GM12878 (cell line): ENCODE data around the gene TGM2. TPM values are rescaled to one million over a fixed set of nuclear protein-coding genes. Genes with fewer than 3 reads are reported as not detected.

Experiments used
- ATAC-seq: fragments of 200-7000 bp; cut with Tn5 transposase; 3 replicates; pipeline ENCODE4 v1.9.1; 2020; ENCODE audit warnings: mild to moderate bottlenecking, moderate library complexity
- BruUV-seq: library from RNA; stranded (reverse); fragments of 400-500 nt; replicated peaks from 2 replicates; lab custom pipeline; 2021; lab: Mats Ljungman, UMichigan
- CTCF ChIA-PET: fragments of 300-600 bp; sonication (Branson Sonifier 250); formaldehyde crosslinking; extraction: SDS; loops from one replicate; lab custom pipeline; 2021; ENCODE audit warnings: inconsistent platforms; lab: Yijun Ruan, JAX
- POLR2A ChIA-PET: fragments of 350-600 bp; formaldehyde crosslinking; extraction: SDS; loops from one replicate; lab custom pipeline; 2021; ENCODE audit warnings: inconsistent platforms; lab: Charles Lee
- RAD21 ChIA-PET: fragments of 300-600 bp; sonication (Branson Sonifier 250); formaldehyde crosslinking; loops from one replicate; lab custom pipeline; 2023; ENCODE audit warnings: antibody characterized with exemption; ENCODE audit not compliant: unreplicated experiment; lab: Charles Lee
- SMC1A ChIA-PET: fragments of 300-600 bp; sonication (Branson Sonifier 250); formaldehyde crosslinking; loops from one replicate; lab custom pipeline; 2023; ENCODE audit not compliant: unreplicated experiment, uncharacterized antibody; lab: Charles Lee
- DNase-seq: peaks from one replicate; pipeline ENCODE4 v3.0.0-alpha.2; 2011; ENCODE audit warnings: low read depth, low spot score
- FAIRE-seq: peaks from 3 replicates; lab custom pipeline; 2011; peaks lifted over from hg19 to GRCh38; lab: Jason Lieb, UNC
- H2AFZ ChIP-seq: 2 replicates; pipeline ENCODE4 v1.6.0; 2011; ENCODE audit warnings: low read depth, low read length, control low read depth; ENCODE audit not compliant: control insufficient read depth
- H3K27ac ChIP-seq: 2 replicates; pipeline ENCODE4 v1.5.1; 2011; ENCODE audit warnings: control low read depth; ENCODE audit not compliant: control insufficient read depth, insufficient read depth
- H3K27me3 ChIP-seq, 2 experiments: replicated peaks in 1 of 2; 2 replicates each; pipeline versions ENCODE4 v1.6.0 to v1.6.1; 2011; ENCODE audit warnings: low read length in 1 of 2; ENCODE audit not compliant: control insufficient read depth in 2 of 2, insufficient read depth in 2 of 2
- H3K36me3 ChIP-seq, 2 experiments: 2 replicates each; pipeline ENCODE4 v1.5.1; 2011; ENCODE audit warnings: low read length in 1 of 2; ENCODE audit not compliant: control insufficient read depth in 2 of 2, insufficient read depth in 2 of 2
- H3K4me1 ChIP-seq: 2 replicates; pipeline ENCODE4 v1.6.1; 2011; ENCODE audit warnings: mild to moderate bottlenecking, low read length, moderate library complexity, mixed read lengths; ENCODE audit not compliant: control insufficient read depth, insufficient read depth
- H3K4me2 ChIP-seq: 2 replicates; pipeline ENCODE4 v1.6.0; 2011; ENCODE audit warnings: control low read depth; ENCODE audit not compliant: control insufficient read depth, insufficient read depth
- H3K4me3 ChIP-seq: fragments of 200-600 bp; sonication (generic); 2 replicates; pipeline ENCODE4 v1.5.1; 2016
- H3K79me2 ChIP-seq: 2 replicates; pipeline ENCODE4 v1.6.0; 2011; ENCODE audit warnings: low read length; ENCODE audit not compliant: control insufficient read depth, insufficient read depth
- H3K9ac ChIP-seq: 2 replicates; pipeline ENCODE4 v1.8.0; 2011; ENCODE audit warnings: low read length, control low read depth, mixed read lengths; ENCODE audit not compliant: control insufficient read depth, insufficient read depth
- H3K9me3 ChIP-seq: replicated peaks from 3 replicates; pipeline ENCODE4 v1.5.1; 2011; ENCODE audit warnings: mild to moderate bottlenecking, low read length; ENCODE audit not compliant: control insufficient read depth, insufficient read depth
- H4K20me1 ChIP-seq: 2 replicates; pipeline ENCODE4 v1.6.0; 2011; ENCODE audit not compliant: control insufficient read depth, insufficient read depth
- CEBPZ ChIP-seq: fragments of 150-350 bp; IDR thresholded peaks from 2 replicates; pipeline ENCODE4 v1.6.1; 2016; ENCODE audit warnings: low read depth, low read length
- EED ChIP-seq: sonication (generic); IDR thresholded peaks from 2 replicates; pipeline ENCODE4 v1.6.1; 2016; ENCODE audit warnings: antibody characterized with exemption, low read depth
- IKZF2 ChIP-seq, 2 experiments: fragments of 450-650 bp; IDR thresholded peaks; 2 replicates each; pipeline ENCODE4 v1.6.1; 2017; ENCODE audit warnings: mild to moderate bottlenecking in 2 of 2, moderate library complexity in 2 of 2
- JUND ChIP-seq: IDR thresholded peaks from 2 replicates; pipeline ENCODE4 v1.6.1; 2012; ENCODE audit warnings: low read depth, mild to moderate bottlenecking, low read length, improper control_type of control experiment, moderate library complexity
- PML ChIP-seq: IDR thresholded peaks from 2 replicates; pipeline ENCODE4 v1.6.1; 2012; ENCODE audit warnings: low read length, inconsistent platforms
- RBBP5 ChIP-seq: fragments of 200-600 bp; sonication (generic); conservative IDR thresholded peaks from 2 replicates; pipeline ENCODE4 v1.6.1; 2016
- SMARCA5 ChIP-seq: fragments of 450-650 bp; IDR thresholded peaks from 2 replicates; pipeline ENCODE4 v1.6.1; 2017; ENCODE audit warnings: mild to moderate bottlenecking
- TAF1 ChIP-seq: IDR thresholded peaks from 2 replicates; pipeline ENCODE4 v1.6.1; 2011; ENCODE audit warnings: mild to moderate bottlenecking, low read depth, low read length, borderline replicate concordance
- TCF12 ChIP-seq: IDR thresholded peaks from 2 replicates; pipeline ENCODE4 v1.6.1; 2011; ENCODE audit warnings: low read depth, mild to moderate bottlenecking, low read length
- ZBTB40 ChIP-seq: fragments of 450-650 bp; IDR thresholded peaks from 2 replicates; pipeline ENCODE4 v1.6.1; 2016; ENCODE audit warnings: mild to moderate bottlenecking, moderate library complexity, borderline replicate concordance
- WGBS: methylation state at CpG from one replicate; pipeline ENCODE4 v1.1.6; 2016; ENCODE audit warnings: low lambda C conversion rate; ENCODE audit not compliant: insufficient replicate concordance, insufficient coverage; ENCODE audit errors: missing lambda C conversion rate; 5-methylcytosine and 5-hydroxymethylcytosine counted together
- in situ Hi-C: fragments of 300-500 bp; cut with MboI; formaldehyde crosslinking; loops from 9 replicates; pipeline ENCODE4 v1.14.3; 2018; ENCODE audit warnings: mixed read lengths
- intact Hi-C: fragments of 100-400 bp; cut with micrococcal nuclease; formaldehyde crosslinking; loops from one replicate; pipeline ENCODE4 v1.14.2; 2022; ENCODE audit not compliant: unreplicated experiment
- polyA plus RNA-seq, 11 experiments: library from polyadenylated mRNA; depleted of rRNA in 4 of 11; unstranded in 6 of 11; stranded (reverse) in 5 of 11; fragments of >200 nt; fragmentation: Nextera tagmentation in 4 of 11; fragmentation: Illumina TruSeq in 1 of 11; extraction: Ambion mirVana in 4 of 11; extraction: Trizol in 1 of 11; gene quantifications; 1 replicate in 1 of 11; 2 replicates in 10 of 11; pipeline versions ENCODE4 v1.2.1 to v1.2.3, GENCODE V29; 2011 to 2016; ENCODE audit warnings: inconsistent platforms in 2 of 11, missing spikeins in 2 of 11, low read depth in 1 of 11
- total RNA-seq, 4 experiments: library from RNA; depleted of rRNA in 3 of 4; stranded (reverse); fragments of >200 nt in 3 of 4; fragmentation: Illumina TruSeq in 1 of 4; extraction: Trizol in 1 of 4; gene quantifications; 2 replicates each; pipeline versions ENCODE4 v1.2.1 to v1.2.3, GENCODE V29; 2013 to 2021

TGM2 gene
- total and polyA plus RNA-seq, 10 of the 15 experiments (the other 5 are each of a cell fraction or from before 2014, with no cell fraction given) = 0.11 to 1.9 (median 0.51) TPM

- CTCF ChIA-PET = interaction anchor here (1.1 kb wide), 1 partner anchor 44 kb away, joined by 5 read pairs; no protein-coding TSS in a partner anchor
- Histone ChIP-seq H4K20me1 (no peaks in the 10 kb centered on the region), H3K4me3 (no peak overlapping the region), H3K9ac (no peak overlapping the region), H3K4me2 (no peak overlapping the region), H3K9me3 (no peaks in the 10 kb centered on the region), H3K27me3 (no peaks in the 10 kb centered on the region), H3K36me3 (no peaks in the 10 kb centered on the region), H3K79me2 (no peaks in the 10 kb centered on the region), H3K4me1 (0 out of 2 replicates have a peak, but pooled peaks cover under 1% of the 10 kb centered on the region), H3K27ac (no peak overlapping the region), H2AFZ (no peak overlapping the region)
- TF ChIP-seq CEBPZ = no peak
- no peak for TF ChIP-seq EED
- TF ChIP-seq TAF1 = no peak
- TF ChIP-seq SMARCA5 = no peak
- TF ChIP-seq IKZF2 (IDR thresholded peaks at IDR 0.05) = no peak
- no peak for TF ChIP-seq JUND
- no peak for TF ChIP-seq PML
- no peak for TF ChIP-seq TCF12
- TF ChIP-seq RBBP5 = no peak
- no peak for TF ChIP-seq ZBTB40
- intact Hi-C loops = no loop called here
- in situ Hi-C loops = no loop called here
- DNase-seq (no peak), ATAC-seq (no peak), FAIRE-seq (no peak)
- POLR2A ChIA-PET = no interaction called here
- WGBS = 52% methylated on average over 2 of the region's 2 CpGs
- SMC1A ChIA-PET = no interaction called here
- BruUV-seq = no TSS peak
- RAD21 ChIA-PET = interaction anchor here (6.9 kb wide), 1 partner anchor 43 kb away, joined by 88 read pairs; no protein-coding TSS in a partner anchor
Measured at GRCh38 chr20:38117205-38117604, 47.9 kb downstream of the TGM2 start.
